NCI-H2107 treated with DMSO at 0.1 percent for 48 hours (cell line): Measurements from ENCODE around the gene CTNNA3.

Experiments
- DNase-seq: peaks from one replicate; lab custom pipeline; 2025; ENCODE audit not compliant: unreplicated experiment; lab: John Stamatoyannopoulos, UW

The CTNNA3 gene

GRCh38 chr10:67151471-67151870, 544.5 kb downstream of the CTNNA3 start:
- DNase-seq, result no peak

GRCh38 chr10:67144530-67144929, 551.5 kb downstream of the CTNNA3 start:
- DNase-seq, result no peak

GRCh38 chr10:67141300-67141699, 554.7 kb downstream of the CTNNA3 start:
- no peak for DNase-seq

- no peak for DNase-seq
These were observed 555.4 kb downstream of the CTNNA3 start for GRCh38 chr10:67140641-67141040.

- no peak for DNase-seq
These were observed 568.6 kb downstream of the CTNNA3 start for GRCh38 chr10:67127441-67127840.

- DNase-seq, result no peak
These were observed 576.3 kb downstream of the CTNNA3 start for GRCh38 chr10:67119651-67120050.

- DNase-seq, result no peak
These were observed 580.0 kb downstream of the CTNNA3 start for GRCh38 chr10:67115972-67116371.

- no peak for DNase-seq
These were observed 581.0 kb downstream of the CTNNA3 start for GRCh38 chr10:67114945-67115344.

GRCh38 chr10:67112765-67113164, 583.2 kb downstream of the CTNNA3 start:
- no peak for DNase-seq

GRCh38 chr10:67110286-67110685, 585.7 kb downstream of the CTNNA3 start:
- DNase-seq, result peak; percentile 16

- DNase-seq, result no peak
These were observed 588.3 kb downstream of the CTNNA3 start for GRCh38 chr10:67107670-67108069.

- no peak for DNase-seq
These were observed 595.0 kb downstream of the CTNNA3 start for GRCh38 chr10:67100951-67101350.

- DNase-seq, result no peak
These were observed 597.5 kb downstream of the CTNNA3 start for GRCh38 chr10:67098461-67098860.

GRCh38 chr10:67095531-67095930, 600.5 kb downstream of the CTNNA3 start:
- DNase-seq, result no peak

- DNase-seq, result no peak
These were observed 608.0 kb downstream of the CTNNA3 start for GRCh38 chr10:67088036-67088435.

- no peak for DNase-seq
These were observed 608.9 kb downstream of the CTNNA3 start for GRCh38 chr10:67087135-67087425.

GRCh38 chr10:67086327-67087134, 609.5 kb downstream of the CTNNA3 start:
- DNase-seq, result no peak

GRCh38 chr10:67079126-67079525, 616.9 kb downstream of the CTNNA3 start:
- no peak for DNase-seq

- DNase-seq, result no peak
These were observed 618.6 kb downstream of the CTNNA3 start for GRCh38 chr10:67077376-67077775.

- no peak for DNase-seq
These were observed 619.9 kb downstream of the CTNNA3 start for GRCh38 chr10:67076144-67076543.

GRCh38 chr10:67075491-67075971, 620.5 kb downstream of the CTNNA3 start:
- DNase-seq, result no peak

GRCh38 chr10:67072654-67073053, 623.3 kb downstream of the CTNNA3 start:
- DNase-seq, result no peak

- no peak for DNase-seq
These were observed 645.6 kb downstream of the CTNNA3 start for GRCh38 chr10:67050415-67050814.
